Testis (tissue), 2 donors: ENCODE data around the gene ANKRD12.

Experiments used
- POLR2A ChIP-seq: fragments of 450-650 bp; IDR thresholded peaks from one replicate; pipeline ENCODE4 v1.6.1; 2017; ENCODE audit warnings: antibody characterized with exemption, mild to moderate bottlenecking, moderate library complexity
- TF ChIP-seq, protein P1 (sequence below), 3 experiments: fragments of 450-650 bp in 2 of 3; fragments of 200-600 bp in 1 of 3; sonication (generic) in 1 of 3; IDR thresholded peaks; one replicate each; pipeline ENCODE4 v1.5.1; 2016 to 2019; ENCODE audit warnings: antibody characterized with exemption in 3 of 3, mild to moderate bottlenecking in 2 of 3, moderate library complexity in 1 of 3

DNA sequence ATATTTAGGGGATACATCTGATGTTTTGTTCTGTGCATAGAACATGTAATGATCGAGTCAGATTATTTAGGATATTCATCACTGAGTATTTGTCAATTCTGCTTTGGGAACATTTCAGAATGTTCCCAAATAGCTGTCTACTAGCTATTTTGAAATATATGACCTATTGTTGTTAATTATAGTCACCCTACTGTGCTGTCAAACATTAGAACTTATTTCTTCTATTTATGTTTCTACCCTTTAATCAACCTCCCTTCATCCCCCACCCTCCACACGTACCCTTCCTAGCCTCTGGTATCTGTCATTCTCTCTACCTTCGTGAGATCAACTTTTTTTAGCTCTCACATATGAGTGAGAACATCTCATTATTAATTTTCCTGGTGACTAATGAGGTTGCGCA, 40.9 kb downstream of the ANKRD12 start:
- TF ChIP-seq, protein P1, sequence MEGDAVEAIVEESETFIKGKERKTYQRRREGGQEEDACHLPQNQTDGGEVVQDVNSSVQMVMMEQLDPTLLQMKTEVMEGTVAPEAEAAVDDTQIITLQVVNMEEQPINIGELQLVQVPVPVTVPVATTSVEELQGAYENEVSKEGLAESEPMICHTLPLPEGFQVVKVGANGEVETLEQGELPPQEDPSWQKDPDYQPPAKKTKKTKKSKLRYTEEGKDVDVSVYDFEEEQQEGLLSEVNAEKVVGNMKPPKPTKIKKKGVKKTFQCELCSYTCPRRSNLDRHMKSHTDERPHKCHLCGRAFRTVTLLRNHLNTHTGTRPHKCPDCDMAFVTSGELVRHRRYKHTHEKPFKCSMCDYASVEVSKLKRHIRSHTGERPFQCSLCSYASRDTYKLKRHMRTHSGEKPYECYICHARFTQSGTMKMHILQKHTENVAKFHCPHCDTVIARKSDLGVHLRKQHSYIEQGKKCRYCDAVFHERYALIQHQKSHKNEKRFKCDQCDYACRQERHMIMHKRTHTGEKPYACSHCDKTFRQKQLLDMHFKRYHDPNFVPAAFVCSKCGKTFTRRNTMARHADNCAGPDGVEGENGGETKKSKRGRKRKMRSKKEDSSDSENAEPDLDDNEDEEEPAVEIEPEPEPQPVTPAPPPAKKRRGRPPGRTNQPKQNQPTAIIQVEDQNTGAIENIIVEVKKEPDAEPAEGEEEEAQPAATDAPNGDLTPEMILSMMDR (IDR thresholded peaks at IDR 0.05): no peak
- TF ChIP-seq POLR2A: no peak
